Measurements from ENCODE around the gene HGFAC. TPM values are rescaled to one million over a fixed set of nuclear protein-coding genes. Genes with fewer than 3 reads are reported as not detected.

The HGFAC gene
- total RNA-seq, 2 donors from 2014 or later: not detected

DNA sequence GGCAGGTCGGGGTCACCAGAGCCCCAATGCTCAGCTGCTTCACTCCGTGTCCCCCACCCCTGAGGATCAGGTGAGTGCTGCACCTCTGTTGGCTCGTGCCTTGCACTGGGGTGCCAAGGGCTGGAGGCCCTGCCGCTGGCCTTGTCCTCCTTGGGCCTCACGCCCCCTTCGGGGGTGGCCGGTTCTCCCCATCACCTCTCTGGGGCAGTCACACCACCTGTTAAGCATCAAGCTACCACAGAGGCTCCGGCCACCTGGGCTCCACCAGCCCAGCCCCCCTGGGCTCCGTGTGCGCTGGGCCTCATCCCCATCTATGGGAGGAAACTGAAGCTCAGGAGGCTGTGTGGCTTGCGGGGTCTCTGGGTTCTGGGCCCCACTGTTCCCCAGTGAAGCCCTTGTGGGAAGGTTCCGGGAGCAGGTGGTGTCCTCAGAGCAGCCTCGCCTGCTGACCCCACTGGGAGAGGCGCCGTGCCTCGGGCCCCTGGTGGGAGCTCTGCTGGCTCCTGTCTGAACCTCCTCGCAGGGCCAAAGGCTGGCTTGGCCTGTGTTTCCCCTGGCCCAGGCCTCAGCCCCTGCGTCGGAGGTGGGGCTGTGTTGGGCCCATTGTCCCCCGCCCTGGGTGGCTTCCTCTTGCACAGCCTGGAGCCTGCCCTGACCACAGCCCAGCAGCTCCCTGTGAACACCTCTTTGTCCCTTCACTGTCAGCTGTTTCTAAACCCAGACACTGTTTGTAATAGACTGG, 52.1 kb downstream of the HGFAC start:
- DNase-seq (ENCODE audit: low spot score in 2 of 2): no peak
- H3K36me3 Mint-ChIP-seq: no peaks in the 10 kb centered on the region
- H3K27ac Mint-ChIP-seq: no peak overlapping the region
- no peak for ATAC-seq
- H3K9me3 Mint-ChIP-seq: no peaks in the 10 kb centered on the region

DNA sequence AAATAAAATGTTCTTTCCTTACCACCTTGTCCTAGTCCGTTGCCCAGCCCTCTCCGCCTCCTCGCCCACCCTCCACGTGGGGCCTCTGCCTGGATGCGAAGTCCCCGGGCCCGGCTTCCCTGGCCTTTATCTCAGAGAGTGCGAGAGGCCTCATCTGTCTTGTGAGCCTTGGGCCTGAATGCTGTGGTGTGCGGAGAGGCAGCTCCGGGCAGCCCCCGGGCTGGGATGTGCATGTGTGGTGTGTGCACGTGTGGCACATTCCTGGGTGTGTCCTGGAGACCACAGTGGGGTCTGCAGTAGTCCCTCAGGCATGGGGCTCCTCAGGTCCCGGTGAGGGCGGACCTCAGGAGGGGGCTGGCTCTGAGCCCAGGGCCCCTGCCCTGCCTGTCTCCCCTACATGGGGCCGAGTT, 52.7 kb downstream of the HGFAC start:
- DNase-seq (ENCODE audit: low spot score in 2 of 2) (no peak), ATAC-seq (no peak)
- Mint-ChIP-seq H3K27ac (no peak overlapping the region), H3K9me3 (no peaks in the 10 kb centered on the region), H3K36me3 (no peaks in the 10 kb centered on the region)

DNA sequence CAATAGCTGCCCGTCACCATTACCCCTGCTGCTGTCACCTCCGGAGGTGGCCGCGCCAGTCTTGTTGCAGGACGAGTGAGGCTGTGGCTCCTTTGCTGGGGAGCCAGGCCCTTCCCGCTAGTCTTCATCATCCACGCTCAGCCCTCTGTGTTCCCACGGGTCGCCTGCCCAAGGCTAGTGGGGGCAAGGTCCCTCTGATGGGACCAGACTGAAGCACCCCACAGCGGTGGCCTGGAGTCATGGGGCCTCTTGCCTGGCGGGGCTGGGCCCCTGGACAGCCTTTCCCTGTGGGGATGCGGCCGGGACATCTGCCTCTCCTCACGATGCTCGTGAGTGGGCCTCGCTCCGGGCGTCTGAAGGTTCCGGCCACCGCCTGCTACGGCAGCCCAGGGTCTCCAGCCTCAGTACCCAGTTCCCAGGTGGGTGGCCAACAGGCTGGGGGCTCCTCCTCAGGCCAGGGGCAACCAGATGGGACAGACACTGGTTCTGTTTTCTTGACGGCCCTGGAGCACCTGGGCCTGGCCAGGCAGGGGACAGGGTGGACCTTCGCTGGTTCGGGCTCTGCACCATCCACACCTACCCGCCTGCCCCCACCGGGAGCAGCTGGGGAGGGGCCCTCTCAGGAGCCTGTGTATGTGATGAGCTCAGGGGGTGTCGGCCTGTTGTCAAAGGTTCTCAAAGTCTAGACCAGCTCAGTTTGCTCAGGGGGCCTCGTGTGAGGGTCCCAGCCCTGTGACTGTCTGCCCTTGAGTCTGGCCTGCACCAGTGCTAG, 53.6 kb downstream of the HGFAC start:
- Mint-ChIP-seq H3K9me3 (no peaks in the 10 kb centered on the region), H3K36me3 (no peaks in the 10 kb centered on the region), H3K27ac (no peak overlapping the region)
- DNase-seq (ENCODE audit: low spot score in 2 of 2) (no peak), ATAC-seq (no peak)

DNA sequence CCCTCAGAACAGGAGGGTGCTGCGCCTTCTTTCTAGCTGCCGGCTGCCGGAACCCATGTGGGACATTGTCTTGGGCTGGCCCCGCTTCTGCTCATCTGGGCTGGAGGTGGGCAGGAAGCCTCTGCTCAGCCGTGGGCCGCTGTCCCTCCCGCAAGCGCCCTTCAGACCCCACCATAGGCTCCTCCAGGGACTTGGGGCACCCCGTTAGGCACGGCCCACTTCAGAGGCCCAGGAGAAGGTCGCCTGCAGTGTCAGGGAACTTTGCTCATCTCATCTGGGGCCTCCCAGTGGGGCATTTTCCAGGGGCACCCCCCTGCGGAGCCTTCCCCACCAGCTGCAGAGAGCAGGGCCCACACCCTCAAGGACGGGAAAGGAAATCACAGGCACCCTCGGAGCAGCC, 54.3 kb downstream of the HGFAC start:
- ATAC-seq: no peak
- Mint-ChIP-seq H3K27ac (no peak overlapping the region), H3K9me3 (no peaks in the 10 kb centered on the region), H3K36me3 (no peaks in the 10 kb centered on the region)
- DNase-seq (ENCODE audit: low spot score in 2 of 2): no peak

DNA sequence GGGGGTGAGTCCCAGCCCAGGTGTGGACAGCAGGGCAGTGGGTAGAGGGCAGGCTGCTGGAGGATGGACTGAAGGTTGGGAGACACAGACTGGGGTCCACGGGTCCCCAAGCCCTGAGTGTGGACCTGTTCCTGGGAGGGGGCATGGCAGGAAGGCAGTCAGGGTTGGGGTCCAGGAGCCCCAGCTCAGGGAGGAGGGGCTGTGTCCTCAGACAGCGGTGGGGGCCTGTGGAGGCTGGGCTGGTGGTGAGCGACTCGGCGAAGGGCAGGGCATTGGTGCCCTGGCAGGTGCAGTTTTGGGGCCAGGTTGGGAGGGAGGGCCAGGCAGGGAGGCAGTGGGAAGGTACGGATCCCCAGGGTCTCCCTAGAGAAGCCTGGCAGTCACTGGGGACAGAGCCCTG, 55.3 kb downstream of the HGFAC start:
- H3K9me3 Mint-ChIP-seq: no peaks in the 10 kb centered on the region
- DNase-seq (ENCODE audit: low spot score in 2 of 2): no peak
- H3K36me3 Mint-ChIP-seq: no peaks in the 10 kb centered on the region
- peak overlapping the region in 1 of 2 donors; percentile 39 for H3K27ac Mint-ChIP-seq
- no peak for ATAC-seq

DNA sequence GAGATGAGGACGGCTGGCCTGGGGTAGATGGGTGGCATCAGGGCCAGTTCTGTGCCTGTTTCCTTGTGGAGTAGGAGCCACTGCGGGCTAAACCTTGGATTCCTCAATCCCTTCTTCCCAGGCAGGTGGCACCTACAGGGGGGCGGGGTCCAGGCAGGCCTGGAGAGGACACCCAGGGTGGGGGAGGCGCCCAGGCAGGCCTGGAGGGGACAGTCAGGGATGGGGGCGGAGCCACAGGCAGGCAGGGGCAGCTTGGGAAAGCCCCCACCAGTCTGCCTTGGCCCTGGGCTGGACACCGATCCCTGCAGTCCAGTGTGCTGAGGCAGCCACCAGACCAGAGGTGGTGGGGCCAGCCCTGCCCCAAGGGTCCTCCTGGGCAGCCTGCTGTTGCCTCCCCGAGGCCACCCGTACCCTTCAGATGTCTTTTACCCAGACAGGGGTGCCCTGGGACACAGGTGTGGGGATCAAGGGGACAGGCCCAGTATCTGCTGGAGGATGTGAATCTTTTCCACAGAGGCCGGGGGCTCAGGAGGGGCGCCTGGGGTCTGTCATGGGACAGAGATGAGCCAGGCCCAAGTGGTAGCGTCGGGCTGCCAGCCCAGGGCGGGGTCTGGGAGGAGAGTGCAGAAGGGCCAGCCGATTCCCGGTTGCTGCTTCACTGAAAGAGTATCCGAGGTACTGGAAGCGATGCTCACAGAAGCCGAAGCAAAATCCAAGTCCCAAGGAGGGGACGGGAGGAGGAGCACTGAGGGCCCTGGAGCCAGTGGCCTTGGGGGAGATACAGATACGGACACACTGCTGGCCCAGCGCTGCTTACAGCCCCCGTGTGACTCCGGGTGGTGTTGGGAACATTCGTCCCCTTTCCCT, 56.0 kb downstream of the HGFAC start:
- Mint-ChIP-seq H3K9me3 (no peaks in the 10 kb centered on the region), H3K36me3 (no peaks in the 10 kb centered on the region), H3K27ac (no peak overlapping the region)
- ATAC-seq (no peak), DNase-seq (ENCODE audit: low spot score in 2 of 2) (no peak)

DNA sequence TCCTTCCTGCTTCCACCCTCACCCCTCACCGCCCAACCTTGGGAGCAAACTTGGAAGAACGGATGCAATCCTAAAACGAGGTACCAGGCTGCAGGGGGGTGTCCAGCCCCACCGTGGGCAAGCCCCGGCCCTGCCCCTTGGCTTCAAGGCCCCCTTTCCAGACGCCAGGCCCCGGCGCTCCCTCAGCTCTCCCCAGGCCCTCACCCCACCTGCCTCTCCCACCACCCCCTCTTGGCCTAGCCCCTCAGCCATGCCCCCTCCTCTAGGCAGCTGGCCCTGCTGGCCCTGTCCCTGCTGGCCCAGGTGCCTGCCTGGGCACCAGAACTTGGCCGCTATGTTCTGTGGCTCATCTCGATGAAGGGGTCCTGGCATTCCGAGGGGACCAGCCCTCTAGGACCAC, 56.6 kb downstream of the HGFAC start:
- no peak for DNase-seq (ENCODE audit: low spot score in 2 of 2)
- H3K27ac Mint-ChIP-seq: no peak overlapping the region
- no peaks in the 10 kb centered on the region for H3K36me3 Mint-ChIP-seq
- ATAC-seq: no peak
- H3K9me3 Mint-ChIP-seq: no peaks in the 10 kb centered on the region

Other genes with a start within 250 kb of the HGFAC start
- 1 to 10 TPM in 1 of 2 donors, under 1 TPM in 1; 0.48 to 1.6 TPM for gene MSANTD1, start 192.8 kb upstream of the HGFAC start, total RNA-seq
- gene RGS12, start 148.9 kb upstream of the HGFAC start, total RNA-seq: 10 to 100 TPM in 1 of 2 donors, 1 to 10 TPM in 1; 5.3 to 15.6 TPM
- gene DOK7, start 21.3 kb downstream of the HGFAC start, total RNA-seq: not detected
- 10 to 100 TPM; 44.9 to 48.7 TPM for gene LRPAP1, start 90.5 kb downstream of the HGFAC start, total RNA-seq